ENCODE results near the gene PDZRN4. TPM values are rescaled to one million over a fixed set of nuclear protein-coding genes. Genes with fewer than 3 reads are reported as not detected.

Gene PDZRN4
- total and polyA plus RNA-seq, 2 of the 4 experiments (the other 2 are of a cell fraction): not detected

GRCh38 chr12:41467591-41468325, 279.6 kb downstream of the PDZRN4 start:
- Histone ChIP-seq H3K23ac (ENCODE audit: low read depth, low read length) (no peak overlapping the region), H3K4me2 (ENCODE audit: low read depth, low read length) (no peak overlapping the region), H4K91ac (ENCODE audit: insufficient read depth, low read depth, low read length) (no peak overlapping the region), H3K9ac (ENCODE audit: low read depth, low read length) (no peak overlapping the region), H4K20me1 (ENCODE audit: insufficient read depth, low read length) (no peaks in the 10 kb centered on the region), H3K18ac (ENCODE audit: low read depth, low read length) (no peak overlapping the region), H3K4me1 (ENCODE audit: control insufficient read depth, insufficient read depth, low read length) (no peaks in the 10 kb centered on the region), H2AFZ (replicated peaks; ENCODE audit: low read length, poor library complexity) (no peak overlapping the region), H3K9me3 (ENCODE audit: control insufficient read depth, insufficient read depth, low read length) (no peaks in the 10 kb centered on the region), H3K27ac (ENCODE audit: insufficient read depth, low read length) (no peak overlapping the region), H3K9me1 (ENCODE audit: insufficient read depth, low read length) (no peaks in the 10 kb centered on the region), H2BK5ac (ENCODE audit: low read depth, low read length, poor library complexity, severe bottlenecking) (no peak overlapping the region), H3K4me3 (ENCODE audit: insufficient read depth, low read depth, low read length) (no peak overlapping the region), H3K14ac (replicated peaks; ENCODE audit: low read depth, low read length) (no peak overlapping the region), H4K5ac (ENCODE audit: low read depth, low read length) (no peak overlapping the region), H4K8ac (ENCODE audit: low read depth in 2 of 2, low read length in 2 of 2) (no peak overlapping the region), H2AK5ac (ENCODE audit: low read depth, low read length) (no peak overlapping the region), H2BK120ac (ENCODE audit: low read depth, low read length) (no peak overlapping the region), H3K4ac (ENCODE audit: low read depth, low read length) (no peak overlapping the region), H3K27me3 (ENCODE audit: control insufficient read depth, insufficient read depth, low read length) (no peaks in the 10 kb centered on the region), H3K56ac (ENCODE audit: extremely low read depth, insufficient read depth, low read length) (no peak overlapping the region), H3K36me3 (ENCODE audit: control insufficient read depth, insufficient read depth, low read length) (no peaks in the 10 kb centered on the region), H2BK20ac (ENCODE audit: low read depth, low read length) (no peak overlapping the region), H3K79me1 (ENCODE audit: low read depth in 1 of 2, low read length in 2 of 2) (no peaks in the 10 kb centered on the region), H2BK15ac (ENCODE audit: low read depth, low read length) (no peak overlapping the region), H2AK9ac (replicated peaks; ENCODE audit: low read depth, low read length, poor library complexity) (no peak overlapping the region)
- TF ChIP-seq RAD21 (IDR thresholded peaks at IDR 0.05; ENCODE audit: low read length) (no peak), NFE2L2 (IDR thresholded peaks at IDR 0.05; ENCODE audit: low read depth, low read length) (no peak), MAFK (IDR thresholded peaks at IDR 0.05; ENCODE audit: low read depth, low read length) (no peak), BHLHE40 (IDR thresholded peaks at IDR 0.05; ENCODE audit: low read depth, low read length) (no peak)
- in situ Hi-C loops (cut with MboI; ENCODE audit: low sequenced_read_pairs) (no loop called here), dilution Hi-C loops (cut with HindIII; ENCODE audit: low sequenced_read_pairs, unreplicated experiment) (no loop called here), intact Hi-C loops (cut with micrococcal nuclease) (no loop called here)
- no TSS peak for BruUV-seq (replicated peaks)
- ChIA-PET POLR2A (ENCODE audit: unreplicated experiment) (no interaction called here), CTCF (interaction anchor here (1.2 kb wide), 1 partner anchor 41 kb away, joined by 3 read pairs; no protein-coding TSS in a partner anchor)
- WGBS, 2 experiments (ENCODE audit: extremely low coverage in 2 of 2, insufficient read length in 1 of 2): no CpG with 5 or more reads among the region's 1 CpG
- DNase-seq (no peak), ATAC-seq (ENCODE audit: low read depth) (no peak)

Measured in IMR-90 (cell line).